Activated CD8-positive, alpha-beta memory T cell treated with anti-CD3 and anti-CD28 coated beads, Interleukin-2, amount 10 ng/mL, durations not matched to agents 7 days and 5 days (primary cell): ENCODE measurements around the gene UPP2. TPM values are rescaled to one million over a fixed set of nuclear protein-coding genes. Genes with fewer than 3 reads are reported as not detected.

Experiments
- ATAC-seq: fragments of 150-1000 bp; cut with Tn5 transposase; one replicate; pipeline ENCODE4 v1.10.0; 2021; ENCODE audit warnings: moderate library complexity
- CTCF ChIA-PET: fragments of 350-600 bp; sonication (Branson Sonifier 250); formaldehyde crosslinking; loops from one replicate; lab custom pipeline; 2021; ENCODE audit warnings: antibody characterized with exemption; lab: Charles Lee
- DNase-seq: peaks from one replicate; pipeline ENCODE4 v3.0.0-alpha.2; 2020
- H3K27ac Mint-ChIP-seq: one replicate; pipeline ENCODE4 v1.8.0; 2021; ENCODE audit warnings: mild to moderate bottlenecking, mixed read lengths
- H3K27me3 Mint-ChIP-seq: one replicate; pipeline ENCODE4 v1.8.0; 2021; ENCODE audit warnings: mixed read lengths
- H3K36me3 Mint-ChIP-seq: one replicate; pipeline ENCODE4 v1.8.0; 2021; ENCODE audit warnings: mild to moderate bottlenecking, mixed read lengths
- H3K4me1 Mint-ChIP-seq: one replicate; pipeline ENCODE4 v1.8.0; 2021; ENCODE audit warnings: mixed read lengths
- H3K4me3 Mint-ChIP-seq: one replicate; pipeline ENCODE4 v1.8.0; 2021; ENCODE audit warnings: mild to moderate bottlenecking, moderate library complexity, mixed read lengths
- H3K9me3 Mint-ChIP-seq: one replicate; pipeline ENCODE4 v1.8.0; 2022; ENCODE audit warnings: low read depth, mixed read lengths
- total RNA-seq, 2 experiments: library from RNA; stranded (reverse); gene quantifications; one replicate each; pipeline ENCODE4 v1.2.3, GENCODE V29; 2021

The UPP2 gene
- total RNA-seq, 2 experiments from 2014 or later = not detected

DNA sequence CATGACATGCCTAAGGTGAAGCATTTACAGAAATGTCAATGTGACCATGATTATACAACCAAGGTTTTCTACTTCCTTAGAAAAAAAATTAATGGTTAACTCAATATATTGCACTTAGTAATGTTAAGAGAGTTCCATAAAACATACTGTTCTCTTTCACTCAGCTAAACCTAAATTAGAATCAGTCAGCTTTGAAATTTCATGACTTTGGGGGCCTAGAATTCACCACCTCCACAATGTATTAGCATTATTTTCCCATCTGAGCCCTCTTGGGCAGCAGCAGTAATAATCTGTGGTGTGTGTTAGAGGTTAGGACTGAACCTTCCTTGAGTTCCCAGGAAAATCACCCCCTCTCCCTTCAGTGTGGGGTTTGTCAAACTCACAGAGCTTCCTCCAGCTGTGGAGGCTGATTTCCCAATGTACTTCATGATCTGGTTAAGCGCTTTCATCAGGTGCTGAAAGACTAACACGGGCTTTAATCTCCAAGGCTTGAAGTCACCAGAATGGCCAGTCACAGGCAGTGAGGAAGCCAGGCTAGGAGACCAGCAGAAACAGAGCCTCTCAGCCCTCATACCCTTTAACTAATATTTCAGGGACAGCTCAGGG, 7.1 kb upstream of the UPP2 start:
- ATAC-seq (no peak), DNase-seq (no peak)
- Mint-ChIP-seq H3K9me3 (no peaks in the 10 kb centered on the region), H3K27me3 (no peaks in the 10 kb centered on the region), H3K4me3 (no peak overlapping the region), H3K36me3 (no peaks in the 10 kb centered on the region), H3K27ac (no peak overlapping the region), H3K4me1 (no peaks in the 10 kb centered on the region)
- CTCF ChIA-PET = no interaction called here

DNA sequence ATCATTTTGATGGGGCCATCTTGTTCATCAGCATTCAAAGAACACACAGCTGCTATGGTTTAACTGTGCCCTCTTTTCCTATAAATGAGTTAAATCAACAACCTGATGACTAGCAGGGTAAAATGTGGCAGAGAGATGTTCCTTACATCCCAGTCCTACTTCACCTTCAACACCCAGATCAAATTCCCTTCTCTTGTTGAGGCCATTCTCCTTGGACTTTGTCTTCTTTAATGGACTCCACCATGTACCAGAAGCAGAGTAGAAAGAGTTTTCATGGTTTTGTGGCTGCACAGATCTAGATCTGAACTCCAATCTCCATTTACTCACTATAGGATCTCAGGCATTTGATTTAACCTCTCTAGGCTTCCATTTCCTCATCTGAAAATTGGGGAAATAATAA, 6.4 kb upstream of the UPP2 start:
- CTCF ChIA-PET = no interaction called here
- Mint-ChIP-seq H3K27ac (no peak overlapping the region), H3K27me3 (no peaks in the 10 kb centered on the region), H3K36me3 (no peaks in the 10 kb centered on the region), H3K9me3 (no peaks in the 10 kb centered on the region), H3K4me1 (no peaks in the 10 kb centered on the region), H3K4me3 (no peak overlapping the region)
- no peak for ATAC-seq
- no peak for DNase-seq

DNA sequence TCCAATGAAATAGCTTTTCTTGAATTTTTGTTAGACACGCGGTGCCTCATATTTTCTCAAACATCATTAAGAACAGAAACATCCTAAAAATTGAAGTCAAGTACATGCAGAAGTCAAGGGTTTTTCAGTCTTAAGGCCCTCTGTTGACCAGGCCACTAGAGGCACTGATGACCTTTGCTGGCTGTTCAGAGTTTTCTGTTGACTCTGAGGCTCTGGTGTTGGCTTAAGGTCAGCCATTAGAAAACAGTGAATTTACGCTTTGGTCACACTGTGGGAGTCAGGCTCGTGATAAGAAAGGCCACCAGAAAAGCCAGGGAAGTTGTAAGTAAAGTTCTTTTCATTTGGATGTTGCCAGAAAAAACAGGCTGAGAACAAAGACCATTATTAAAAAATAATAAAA, 5.8 kb upstream of the UPP2 start:
- no peak overlapping the region for H3K27ac Mint-ChIP-seq
- CTCF ChIA-PET = no interaction called here
- DNase-seq = no peak
- no peak overlapping the region for H3K4me3 Mint-ChIP-seq
- no peaks in the 10 kb centered on the region for H3K4me1 Mint-ChIP-seq
- no peaks in the 10 kb centered on the region for H3K36me3 Mint-ChIP-seq
- H3K9me3 Mint-ChIP-seq = no peaks in the 10 kb centered on the region
- H3K27me3 Mint-ChIP-seq = no peaks in the 10 kb centered on the region
- ATAC-seq = no peak

DNA sequence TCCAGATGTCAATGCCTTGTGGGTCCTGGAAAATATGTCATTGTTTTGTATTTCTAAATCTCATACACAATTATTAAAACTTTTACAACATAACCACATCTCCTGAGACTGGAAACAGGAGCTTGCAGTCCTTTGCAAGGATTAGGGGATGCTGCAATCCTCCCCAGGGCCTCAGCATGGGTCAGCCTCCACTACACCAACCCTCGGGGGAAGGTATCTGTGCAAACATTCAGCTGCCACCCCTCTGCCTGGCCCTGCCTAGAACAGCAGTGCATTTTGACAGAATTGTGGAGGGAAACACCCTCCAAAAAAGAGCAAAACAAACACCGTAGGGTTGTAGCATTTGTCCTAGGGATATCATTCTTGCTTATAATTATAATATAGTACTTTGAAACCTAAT, 4.2 kb upstream of the UPP2 start:
- Mint-ChIP-seq H3K36me3 (no peaks in the 10 kb centered on the region), H3K27me3 (no peaks in the 10 kb centered on the region), H3K4me1 (no peaks in the 10 kb centered on the region), H3K9me3 (no peaks in the 10 kb centered on the region), H3K27ac (no peak overlapping the region), H3K4me3 (no peak overlapping the region)
- ATAC-seq = no peak
- CTCF ChIA-PET = no interaction called here
- DNase-seq = no peak

- no peaks in the 10 kb centered on the region for H3K4me1 Mint-ChIP-seq
- CTCF ChIA-PET = no interaction called here
- no peak overlapping the region for H3K4me3 Mint-ChIP-seq
- ATAC-seq = no peak
- DNase-seq = no peak
- H3K27ac Mint-ChIP-seq = no peak overlapping the region
- no peaks in the 10 kb centered on the region for H3K27me3 Mint-ChIP-seq
- H3K9me3 Mint-ChIP-seq = no peaks in the 10 kb centered on the region
- H3K36me3 Mint-ChIP-seq = no peaks in the 10 kb centered on the region
Observed at GRCh38 chr2:158098178-158098577, 3.5 kb upstream of the UPP2 start.

DNA sequence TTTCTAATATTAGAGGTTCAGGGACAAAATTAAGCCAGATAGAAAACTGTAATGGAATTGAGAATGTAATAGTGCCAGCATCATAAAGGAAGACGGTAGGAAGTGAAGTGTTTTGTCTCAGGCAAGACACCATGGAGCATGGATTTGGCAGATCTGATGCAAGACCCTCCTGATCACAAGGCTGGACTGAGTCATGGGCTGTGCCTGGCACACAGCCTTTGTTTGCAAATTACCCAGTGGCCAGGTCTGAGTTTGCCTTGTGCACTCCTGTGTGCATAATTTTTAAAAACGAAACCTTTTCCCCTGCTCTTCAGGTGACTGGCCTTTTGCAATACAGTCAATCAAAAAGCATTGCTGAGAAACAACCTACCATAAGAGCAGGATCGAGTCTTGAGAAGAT, 2.0 kb upstream of the UPP2 start:
- CTCF ChIA-PET = no interaction called here
- H3K4me1 Mint-ChIP-seq = no peaks in the 10 kb centered on the region
- ATAC-seq (no peak), DNase-seq (no peak)
- no peaks in the 10 kb centered on the region for H3K27me3 Mint-ChIP-seq
- no peak overlapping the region for H3K4me3 Mint-ChIP-seq
- H3K36me3 Mint-ChIP-seq = no peaks in the 10 kb centered on the region
- no peak overlapping the region for H3K27ac Mint-ChIP-seq
- H3K9me3 Mint-ChIP-seq = no peaks in the 10 kb centered on the region

GRCh38 chr2:158100411-158100810, 1.3 kb upstream of the UPP2 start:
- no peak for ATAC-seq
- H3K36me3 Mint-ChIP-seq = no peaks in the 10 kb centered on the region
- H3K9me3 Mint-ChIP-seq = no peaks in the 10 kb centered on the region
- CTCF ChIA-PET = no interaction called here
- DNase-seq = no peak
- no peaks in the 10 kb centered on the region for H3K27me3 Mint-ChIP-seq
- no peak overlapping the region for H3K27ac Mint-ChIP-seq
- H3K4me1 Mint-ChIP-seq = no peaks in the 10 kb centered on the region
- H3K4me3 Mint-ChIP-seq = no peak overlapping the region

DNA sequence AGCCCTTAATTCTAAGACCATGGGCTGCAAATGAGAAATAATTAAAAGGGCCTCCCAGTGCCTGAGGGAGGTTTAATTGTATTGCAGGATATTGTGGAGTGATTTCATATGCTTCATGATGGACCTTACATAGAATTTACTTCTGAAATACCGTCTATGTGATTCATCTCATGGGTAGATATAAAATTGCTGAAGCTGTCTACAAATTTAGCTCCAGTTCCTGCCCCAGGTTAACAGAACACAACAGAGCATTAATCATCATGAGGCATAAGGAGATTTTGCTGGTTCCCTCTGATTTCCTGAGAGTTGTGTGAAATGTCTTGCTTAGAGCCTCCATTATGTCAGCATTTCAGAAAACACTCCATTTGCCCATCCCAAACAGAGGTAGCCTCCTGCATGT, 770 bp downstream of the UPP2 start:
- Mint-ChIP-seq H3K27ac (no peak overlapping the region), H3K36me3 (no peaks in the 10 kb centered on the region), H3K9me3 (no peaks in the 10 kb centered on the region), H3K27me3 (no peaks in the 10 kb centered on the region), H3K4me1 (no peaks in the 10 kb centered on the region), H3K4me3 (no peak overlapping the region)
- DNase-seq (no peak), ATAC-seq (no peak)
- CTCF ChIA-PET = no interaction called here

GRCh38 chr2:158103411-158104012, 1.8 kb downstream of the UPP2 start:
- DNase-seq (no peak), ATAC-seq (no peak)
- H3K4me3 Mint-ChIP-seq = no peak overlapping the region
- CTCF ChIA-PET = no interaction called here
- no peaks in the 10 kb centered on the region for H3K36me3 Mint-ChIP-seq
- no peak overlapping the region for H3K27ac Mint-ChIP-seq
- no peaks in the 10 kb centered on the region for H3K9me3 Mint-ChIP-seq
- peaks cover 2% of the 10 kb centered on the region for H3K27me3 Mint-ChIP-seq
- no peaks in the 10 kb centered on the region for H3K4me1 Mint-ChIP-seq

DNA sequence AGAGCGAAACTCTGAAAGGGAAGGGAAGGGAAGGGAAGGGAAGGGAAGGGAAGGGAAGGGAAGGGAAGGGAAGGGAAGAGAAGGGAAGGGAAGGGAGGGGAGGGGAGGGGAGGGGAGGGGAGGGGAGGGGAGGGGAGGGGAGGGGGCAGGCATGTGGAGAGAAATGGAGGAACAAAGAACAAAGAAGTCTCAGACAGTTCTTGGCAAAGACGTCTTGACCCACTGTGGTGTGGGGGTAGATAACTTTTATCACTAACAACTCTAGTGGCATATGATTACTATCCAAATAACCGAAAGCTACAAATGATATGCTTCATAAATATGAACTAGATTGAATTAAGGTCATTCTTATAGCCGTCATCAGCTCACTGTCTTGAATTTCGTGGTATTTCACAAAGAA, 3.2 kb downstream of the UPP2 start:
- no peaks in the 10 kb centered on the region for H3K9me3 Mint-ChIP-seq
- CTCF ChIA-PET = no interaction called here
- H3K27ac Mint-ChIP-seq = no peak overlapping the region
- no peaks in the 10 kb centered on the region for H3K4me1 Mint-ChIP-seq
- DNase-seq (no peak), ATAC-seq (no peak)
- no peaks in the 10 kb centered on the region for H3K36me3 Mint-ChIP-seq
- peaks cover 4% of the 10 kb centered on the region for H3K27me3 Mint-ChIP-seq
- H3K4me3 Mint-ChIP-seq = no peak overlapping the region

- H3K36me3 Mint-ChIP-seq = no peaks in the 10 kb centered on the region
- no peak for ATAC-seq
- CTCF ChIA-PET = no interaction called here
Observed at GRCh38 chr2:158112992-158113391, 11.3 kb downstream of the UPP2 start.

GRCh38 chr2:158113741-158114295, 12.1 kb downstream of the UPP2 start:
- CTCF ChIA-PET = no interaction called here

More at GRCh38 chr2:158112992-158113391, 11.3 kb downstream of the UPP2 start:
- Mint-ChIP-seq H3K9me3 (no peaks in the 10 kb centered on the region), H3K4me1 (no peaks in the 10 kb centered on the region), H3K27me3 (peaks cover 8% of the 10 kb centered on the region), H3K4me3 (no peak overlapping the region), H3K27ac (no peak overlapping the region)
- DNase-seq = no peak

GRCh38 chr2:158114516-158114915, 12.8 kb downstream of the UPP2 start:
- H3K27me3 Mint-ChIP-seq = peaks cover 6% of the 10 kb centered on the region
- no peaks in the 10 kb centered on the region for H3K36me3 Mint-ChIP-seq
- no peaks in the 10 kb centered on the region for H3K9me3 Mint-ChIP-seq
- no peak for ATAC-seq
- DNase-seq = no peak
- CTCF ChIA-PET = no interaction called here
- no peaks in the 10 kb centered on the region for H3K4me1 Mint-ChIP-seq
- H3K27ac Mint-ChIP-seq = no peak overlapping the region
- no peak overlapping the region for H3K4me3 Mint-ChIP-seq

More at GRCh38 chr2:158113741-158114295, 12.1 kb downstream of the UPP2 start:
- no peak overlapping the region for H3K27ac Mint-ChIP-seq
- H3K36me3 Mint-ChIP-seq = no peaks in the 10 kb centered on the region
- no peaks in the 10 kb centered on the region for H3K9me3 Mint-ChIP-seq
- H3K27me3 Mint-ChIP-seq = peaks cover 8% of the 10 kb centered on the region
- H3K4me1 Mint-ChIP-seq = no peaks in the 10 kb centered on the region
- ATAC-seq (no peak), DNase-seq (no peak)
- H3K4me3 Mint-ChIP-seq = no peak overlapping the region

- no peaks in the 10 kb centered on the region for H3K36me3 Mint-ChIP-seq
- peaks cover 3% of the 10 kb centered on the region for H3K27me3 Mint-ChIP-seq
- no peak overlapping the region for H3K4me3 Mint-ChIP-seq
- H3K9me3 Mint-ChIP-seq = no peaks in the 10 kb centered on the region
- ATAC-seq (no peak), DNase-seq (no peak)
- CTCF ChIA-PET = no interaction called here
- H3K27ac Mint-ChIP-seq = no peak overlapping the region
- no peaks in the 10 kb centered on the region for H3K4me1 Mint-ChIP-seq
Observed at GRCh38 chr2:158115202-158115767, 13.6 kb downstream of the UPP2 start.
